Endodermal cell (in vitro differentiated cells): ENCODE results near the gene CDSN. TPM values are rescaled to one million over a fixed set of nuclear protein-coding genes. Genes with fewer than 3 reads are reported as not detected.

Source experiments
- DNase-seq: peaks from one replicate; pipeline ENCODE4 v3.0.0-alpha.2; 2017
- H3K27ac ChIP-seq: 2 replicates; pipeline ENCODE4 v1.5.1; 2013; ENCODE audit warnings: mild to moderate bottlenecking, low read depth, low read length, moderate library complexity
- H3K27me3 ChIP-seq: 2 replicates; pipeline ENCODE4 v1.6.1; 2013; ENCODE audit warnings: mild to moderate bottlenecking, low read length, moderate library complexity; ENCODE audit not compliant: insufficient read depth, control insufficient read depth, poor library complexity, severe bottlenecking
- H3K36me3 ChIP-seq: 2 replicates; pipeline ENCODE4 v1.7.0; 2013; ENCODE audit warnings: mild to moderate bottlenecking, low read length, moderate library complexity; ENCODE audit not compliant: control insufficient read depth, insufficient read depth
- H3K4me1 ChIP-seq: one replicate; pipeline ENCODE4 v1.7.0; 2013; ENCODE audit warnings: low read length; ENCODE audit not compliant: control insufficient read depth, insufficient read depth
- H3K4me3 ChIP-seq: 2 replicates; pipeline ENCODE4 v1.5.1; 2013; ENCODE audit warnings: mild to moderate bottlenecking, low read length, moderate library complexity
- H3K9ac ChIP-seq: 2 replicates; pipeline ENCODE4 v1.6.1; 2013; ENCODE audit warnings: mild to moderate bottlenecking, low read length, moderate library complexity; ENCODE audit not compliant: poor library complexity, severe bottlenecking; ENCODE audit errors: extremely low read depth
- H3K9me3 ChIP-seq: 2 replicates; pipeline ENCODE4 v1.6.1; 2013; ENCODE audit warnings: mild to moderate bottlenecking, low read length, moderate library complexity; ENCODE audit not compliant: control insufficient read depth
- H3K27ac Mint-ChIP-seq: 2 replicates; pipeline ENCODE4 v1.8.0; 2020; ENCODE audit warnings: mixed read lengths
- H3K27me3 Mint-ChIP-seq: 2 replicates; pipeline ENCODE4 v1.8.0; 2021; ENCODE audit warnings: mild to moderate bottlenecking, mixed read lengths; ENCODE audit not compliant: insufficient read depth
- H3K36me3 Mint-ChIP-seq: 2 replicates; pipeline ENCODE4 v1.8.0; 2020; ENCODE audit warnings: low read depth, mixed read lengths
- H3K4me1 Mint-ChIP-seq: 2 replicates; pipeline ENCODE4 v1.8.0; 2020; ENCODE audit warnings: mixed read lengths
- H3K4me3 Mint-ChIP-seq: 2 replicates; pipeline ENCODE4 v1.8.0; 2020; ENCODE audit warnings: mild to moderate bottlenecking, moderate library complexity, mixed read lengths
- H3K9me3 Mint-ChIP-seq: 2 replicates; pipeline ENCODE4 v1.8.0; 2020; ENCODE audit warnings: mild to moderate bottlenecking, mixed read lengths
- CTCF ChIP-seq: fragments of 200-600 bp; sonication (generic); conservative IDR thresholded peaks from 2 replicates; pipeline ENCODE4 v1.5.0; 2021; ENCODE audit warnings: antibody characterized with exemption, mild to moderate bottlenecking
- WGBS, 2 experiments: methylation state at CpG; one replicate each; pipeline versions ENCODE4 v1.1.5 to v1.1.7; 2013; ENCODE audit warnings: missing lambda C conversion rate in 2 of 2, mixed read lengths in 1 of 2; ENCODE audit not compliant: insufficient coverage in 1 of 2, insufficient read length in 1 of 2; 5-methylcytosine and 5-hydroxymethylcytosine counted together
- total RNA-seq, 2 donors: library from RNA; stranded (reverse); fragmentation: NEBNext Ultra II Directional in 1 of 2; extraction: Animal tissue kit (Norgen Biotek cat#: 25700) in 1 of 2; gene quantifications; 2 replicates in 1 of 2; 3 replicates in 1 of 2; pipeline ENCODE4 v1.2.1, GENCODE V29; 2021

Gene CDSN
- total RNA-seq, 2 donors from 2014 or later, result not detected

- H3K27me3 Mint-ChIP-seq, result no peaks in the 10 kb centered on the region
- H3K9me3 ChIP-seq, result no peaks in the 10 kb centered on the region
- H3K36me3 ChIP-seq, result no peaks in the 10 kb centered on the region
- no peak overlapping the region for H3K27ac ChIP-seq
- DNase-seq, result no peak
- H3K36me3 Mint-ChIP-seq, result no peaks in the 10 kb centered on the region
- no peak for TF ChIP-seq CTCF
- peaks cover 7% of the 10 kb centered on the region for H3K4me1 ChIP-seq
- H3K4me1 Mint-ChIP-seq, result peaks cover 9% of the 10 kb centered on the region
- no peaks in the 10 kb centered on the region for H3K27me3 ChIP-seq
- H3K9ac ChIP-seq, result no peak overlapping the region
- H3K4me3 ChIP-seq, result no peak overlapping the region
- H3K27ac Mint-ChIP-seq, result no peak overlapping the region
- whole genome bisulfite sequencing, 2 experiments, result 45 to 61% methylated on average over 2 to 3 of the region's 3 CpGs
- H3K9me3 Mint-ChIP-seq, result no peaks in the 10 kb centered on the region
- no peak overlapping the region for H3K4me3 Mint-ChIP-seq
These were observed 28.6 kb downstream of the CDSN start for GRCh38 chr6:31091680-31092079.

- Mint-ChIP-seq H3K4me3 (no peak overlapping the region), H3K36me3 (no peaks in the 10 kb centered on the region), H3K4me1 (peaks cover 13% of the 10 kb centered on the region), H3K27ac (no peak overlapping the region), H3K9me3 (no peaks in the 10 kb centered on the region), H3K27me3 (no peaks in the 10 kb centered on the region)
- TF ChIP-seq CTCF, result no peak
- Histone ChIP-seq H3K9ac (no peak overlapping the region), H3K36me3 (no peaks in the 10 kb centered on the region), H3K4me3 (no peak overlapping the region), H3K9me3 (no peaks in the 10 kb centered on the region), H3K27me3 (no peaks in the 10 kb centered on the region), H3K4me1 (peaks cover 10% of the 10 kb centered on the region), H3K27ac (no peak overlapping the region)
- 91 to 100% methylated on average over 5 to 6 of the region's 6 CpGs for WGBS, 2 experiments
- no peak for DNase-seq
These were observed 29.3 kb downstream of the CDSN start for GRCh38 chr6:31090973-31091364.

- H3K27me3 ChIP-seq, result no peaks in the 10 kb centered on the region
- no peak for TF ChIP-seq CTCF
- H3K27me3 Mint-ChIP-seq, result no peaks in the 10 kb centered on the region
- H3K4me1 ChIP-seq, result peaks cover 10% of the 10 kb centered on the region
- no peak overlapping the region for H3K4me3 ChIP-seq
- no peak overlapping the region for H3K27ac ChIP-seq
- WGBS, 2 experiments, result 78 to 91% methylated on average over 1 to 3 of the region's 3 CpGs
- no peak for DNase-seq
- H3K9me3 Mint-ChIP-seq, result no peaks in the 10 kb centered on the region
- no peaks in the 10 kb centered on the region for H3K9me3 ChIP-seq
- H3K9ac ChIP-seq, result no peak overlapping the region
- H3K27ac Mint-ChIP-seq, result no peak overlapping the region
- H3K4me3 Mint-ChIP-seq, result no peak overlapping the region
- no peaks in the 10 kb centered on the region for H3K36me3 ChIP-seq
- H3K4me1 Mint-ChIP-seq, result peaks cover 13% of the 10 kb centered on the region
- no peaks in the 10 kb centered on the region for H3K36me3 Mint-ChIP-seq
These were observed 29.8 kb downstream of the CDSN start for GRCh38 chr6:31090275-31090972.
